PC-9 (cell line): ENCODE measurements around the gene ART4.

ENCODE experiments used
- EZH2 ChIP-seq: fragments of 200-600 bp; sonication (generic); IDR thresholded peaks from 2 replicates; pipeline ENCODE4 v1.8.0; 2017; ENCODE audit warnings: antibody characterized with exemption, low read depth
- TF ChIP-seq, protein P1 (sequence below): fragments of 200-600 bp; sonication (generic); conservative IDR thresholded peaks from 2 replicates; pipeline ENCODE4 v1.6.1; 2017; ENCODE audit warnings: mixed run types, antibody characterized with exemption, mild to moderate bottlenecking, moderate library complexity

GRCh38 chr12:14852880-14853279, 9.6 kb upstream of the ART4 start:
- TF ChIP-seq, protein P1, sequence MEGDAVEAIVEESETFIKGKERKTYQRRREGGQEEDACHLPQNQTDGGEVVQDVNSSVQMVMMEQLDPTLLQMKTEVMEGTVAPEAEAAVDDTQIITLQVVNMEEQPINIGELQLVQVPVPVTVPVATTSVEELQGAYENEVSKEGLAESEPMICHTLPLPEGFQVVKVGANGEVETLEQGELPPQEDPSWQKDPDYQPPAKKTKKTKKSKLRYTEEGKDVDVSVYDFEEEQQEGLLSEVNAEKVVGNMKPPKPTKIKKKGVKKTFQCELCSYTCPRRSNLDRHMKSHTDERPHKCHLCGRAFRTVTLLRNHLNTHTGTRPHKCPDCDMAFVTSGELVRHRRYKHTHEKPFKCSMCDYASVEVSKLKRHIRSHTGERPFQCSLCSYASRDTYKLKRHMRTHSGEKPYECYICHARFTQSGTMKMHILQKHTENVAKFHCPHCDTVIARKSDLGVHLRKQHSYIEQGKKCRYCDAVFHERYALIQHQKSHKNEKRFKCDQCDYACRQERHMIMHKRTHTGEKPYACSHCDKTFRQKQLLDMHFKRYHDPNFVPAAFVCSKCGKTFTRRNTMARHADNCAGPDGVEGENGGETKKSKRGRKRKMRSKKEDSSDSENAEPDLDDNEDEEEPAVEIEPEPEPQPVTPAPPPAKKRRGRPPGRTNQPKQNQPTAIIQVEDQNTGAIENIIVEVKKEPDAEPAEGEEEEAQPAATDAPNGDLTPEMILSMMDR: no peak
- TF ChIP-seq EZH2: no peak
